GM12892 (cell line): ENCODE measurements around the gene MINDY4.
"Not testable (repeated sequence)": the region's sequence is repeated elsewhere in the genome, so short reads cannot be mapped to it uniquely, and the experiment has no call there.

ENCODE experiments used
- DNase-seq: peaks from one replicate; pipeline ENCODE4 v3.0.0; 2011; ENCODE audit not compliant: insufficient read length
- FAIRE-seq: peaks from 2 replicates; lab custom pipeline; 2011; peaks lifted over from hg19 to GRCh38; lab: Jason Lieb, UNC
- POLR2A ChIP-seq: IDR thresholded peaks from 2 replicates; pipeline ENCODE4 v1.6.1; 2011; ENCODE audit warnings: low read depth, low read length, control low read depth
- POLR2AphosphoS5 ChIP-seq: IDR thresholded peaks from 2 replicates; pipeline ENCODE4 v1.6.1; 2011; ENCODE audit warnings: low read depth, low read length, control low read depth
- TAF1 ChIP-seq: IDR thresholded peaks from 2 replicates; pipeline ENCODE4 v1.6.1; 2011; ENCODE audit warnings: low read depth, mild to moderate bottlenecking, control low read depth, low read length, borderline replicate concordance

MINDY4 gene

DNA sequence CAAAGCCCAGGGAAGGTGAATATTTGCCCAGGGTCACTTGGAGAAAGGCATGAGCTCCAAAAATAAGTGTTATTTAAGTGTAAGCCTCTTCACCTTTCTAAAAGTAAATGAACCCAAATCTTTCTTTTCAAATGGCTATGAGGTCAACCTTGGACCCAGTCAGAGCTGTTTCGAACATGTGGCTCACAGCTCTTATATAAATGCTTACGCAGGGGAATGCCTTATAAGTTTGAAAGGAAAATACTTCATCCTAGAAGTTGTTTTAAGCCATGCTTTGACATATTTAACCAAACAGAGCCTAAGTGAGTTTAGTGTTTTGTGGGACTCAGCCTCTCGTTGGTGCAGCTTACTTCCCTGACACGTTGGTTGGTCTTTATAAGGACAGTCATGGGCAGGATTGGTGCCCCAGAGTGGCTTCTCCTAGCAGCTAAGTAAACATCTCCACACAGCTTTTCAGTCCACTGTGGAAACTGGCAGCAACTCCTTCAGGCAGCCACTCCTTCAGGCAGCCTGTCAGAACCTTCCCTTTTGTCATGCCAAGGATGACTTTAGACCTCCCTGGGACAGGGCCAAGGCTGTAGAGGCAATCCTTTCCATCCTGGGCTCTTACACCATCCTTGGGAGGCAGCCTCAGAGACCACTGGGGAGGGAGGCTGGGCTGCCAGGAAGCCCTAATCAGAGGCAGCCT is 43.6 kb downstream of the MINDY4 start:
- FAIRE-seq (no peak), DNase-seq (no peak)
- no peak for TF ChIP-seq POLR2A
- TF ChIP-seq TAF1: no peak
- no peak for TF ChIP-seq POLR2AphosphoS5

DNA sequence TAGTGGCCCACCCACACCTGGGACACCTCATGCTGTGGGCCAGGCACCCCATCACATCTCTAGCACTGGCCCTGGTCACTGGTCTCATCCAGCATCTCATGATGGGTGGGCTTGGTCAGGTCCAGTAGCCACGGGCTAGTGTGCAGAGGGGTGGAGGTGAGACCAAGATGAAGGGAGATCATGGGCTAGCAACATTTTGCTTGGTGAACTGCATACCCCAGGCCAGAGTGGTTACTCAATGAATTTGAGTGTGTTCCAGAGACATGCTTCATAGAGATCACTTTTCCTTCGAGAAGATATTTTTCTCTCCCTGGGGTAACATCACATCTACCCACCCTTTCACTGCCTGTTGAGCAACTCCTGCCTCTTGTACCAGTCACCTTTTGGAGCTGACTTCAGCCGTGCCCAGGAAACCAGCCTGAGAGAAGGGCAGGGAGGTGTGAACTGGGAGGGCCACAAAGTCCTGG is 44.2 kb downstream of the MINDY4 start:
- FAIRE-seq (no peak), DNase-seq (no peak)
- no peak for TF ChIP-seq POLR2AphosphoS5
- TF ChIP-seq TAF1: no peak
- no peak for TF ChIP-seq POLR2A

DNA sequence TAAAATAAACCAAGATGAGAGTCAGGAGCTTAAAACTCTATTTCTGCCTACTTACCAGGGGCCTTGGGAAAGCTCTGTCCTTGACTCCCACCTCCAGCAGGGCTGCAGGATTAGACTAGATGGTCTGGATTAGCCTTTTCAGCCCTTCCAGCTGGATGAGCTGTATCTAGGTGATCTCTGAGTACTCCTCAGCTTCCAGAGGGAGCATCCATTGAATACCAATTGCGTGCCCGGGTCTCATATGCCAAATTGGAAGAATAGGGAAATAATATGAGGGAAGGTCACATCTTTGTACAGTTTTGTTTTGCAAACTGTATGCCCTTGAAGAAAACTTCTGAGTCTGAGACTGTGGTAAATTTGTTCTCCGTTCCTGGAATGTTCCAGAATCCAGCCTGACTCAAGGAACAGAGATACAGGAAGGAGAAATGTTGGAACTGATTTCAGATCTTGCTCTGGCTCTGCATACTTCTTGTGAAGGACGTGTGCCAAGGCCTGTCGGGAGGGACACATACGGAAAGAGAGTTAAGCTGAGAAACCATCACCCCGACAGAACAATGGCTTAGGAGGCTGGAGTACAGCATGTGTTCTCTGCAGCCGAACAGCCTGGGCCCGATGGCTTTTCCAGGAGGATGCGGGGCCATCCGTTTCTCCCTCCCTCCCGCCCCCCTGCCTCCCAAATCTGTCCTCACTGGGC is 44.9 kb downstream of the MINDY4 start:
- DNase-seq: no peak

DNA sequence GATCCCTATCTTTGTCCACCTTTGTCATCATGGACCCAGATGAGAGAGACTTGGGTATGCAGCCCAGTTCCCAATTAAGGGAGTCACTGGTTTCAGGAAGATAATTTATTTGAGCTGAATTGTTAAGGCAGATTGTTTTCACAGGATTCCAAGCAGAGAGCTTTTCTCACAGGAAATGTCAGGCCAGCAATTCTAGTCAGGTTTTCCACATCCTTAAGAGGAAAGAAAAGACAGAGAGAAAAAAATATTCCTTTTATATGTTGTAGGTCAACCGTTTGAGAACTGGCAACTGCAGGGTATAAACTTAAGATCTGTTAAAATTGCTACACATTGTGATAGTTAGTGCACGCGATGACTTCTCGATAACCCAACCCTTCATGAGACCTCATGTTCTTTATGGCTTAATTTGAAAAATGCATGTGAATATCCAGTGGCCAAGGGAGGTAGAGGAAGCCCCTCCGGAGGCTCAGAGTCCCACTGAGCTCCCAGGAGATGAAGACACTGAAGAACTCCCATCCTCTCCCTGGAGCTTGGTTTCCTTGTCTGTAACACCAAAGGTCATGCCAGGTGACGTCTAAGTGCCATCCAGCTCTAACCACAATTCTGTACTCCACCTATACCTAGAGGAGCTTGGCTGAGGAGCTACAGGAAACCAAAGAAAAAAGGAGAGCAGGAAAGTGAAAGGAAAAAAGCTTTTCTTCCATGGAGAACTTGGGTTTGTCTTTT is 45.6 kb downstream of the MINDY4 start:
- FAIRE-seq: no peak
- DNase-seq: no peak
- no peak for TF ChIP-seq TAF1
- no peak for TF ChIP-seq POLR2A
- no peak for TF ChIP-seq POLR2AphosphoS5

More for the DNA sequence above, 44.9 kb downstream of the MINDY4 start:
- TF ChIP-seq POLR2AphosphoS5: no peak
- no peak for TF ChIP-seq POLR2A
- no peak for TF ChIP-seq TAF1
- no peak for FAIRE-seq

DNA sequence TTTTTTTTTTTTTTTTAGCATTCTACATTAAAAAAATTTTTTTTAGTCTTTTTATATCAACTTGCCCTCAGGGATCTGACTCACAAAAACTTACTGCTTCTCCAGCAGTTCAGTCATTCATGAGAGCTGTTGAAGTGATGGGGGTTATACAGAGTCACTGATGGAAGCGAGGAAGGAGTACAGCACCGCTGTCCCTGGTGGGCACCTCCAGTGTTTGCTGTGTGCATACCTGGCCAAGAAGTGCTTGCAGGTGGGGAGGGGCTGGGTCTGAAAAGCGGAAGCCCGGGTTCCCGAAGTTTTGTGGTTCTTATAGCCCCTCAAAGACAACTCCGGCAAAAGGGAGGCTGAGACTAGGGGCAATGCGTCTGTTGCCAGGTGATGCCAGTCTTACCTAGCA is 46.2 kb downstream of the MINDY4 start:
- DNase-seq: no peak
- TF ChIP-seq POLR2A: no peak
- TF ChIP-seq POLR2AphosphoS5: no peak
- no peak for TF ChIP-seq TAF1
- FAIRE-seq: no peak

DNA sequence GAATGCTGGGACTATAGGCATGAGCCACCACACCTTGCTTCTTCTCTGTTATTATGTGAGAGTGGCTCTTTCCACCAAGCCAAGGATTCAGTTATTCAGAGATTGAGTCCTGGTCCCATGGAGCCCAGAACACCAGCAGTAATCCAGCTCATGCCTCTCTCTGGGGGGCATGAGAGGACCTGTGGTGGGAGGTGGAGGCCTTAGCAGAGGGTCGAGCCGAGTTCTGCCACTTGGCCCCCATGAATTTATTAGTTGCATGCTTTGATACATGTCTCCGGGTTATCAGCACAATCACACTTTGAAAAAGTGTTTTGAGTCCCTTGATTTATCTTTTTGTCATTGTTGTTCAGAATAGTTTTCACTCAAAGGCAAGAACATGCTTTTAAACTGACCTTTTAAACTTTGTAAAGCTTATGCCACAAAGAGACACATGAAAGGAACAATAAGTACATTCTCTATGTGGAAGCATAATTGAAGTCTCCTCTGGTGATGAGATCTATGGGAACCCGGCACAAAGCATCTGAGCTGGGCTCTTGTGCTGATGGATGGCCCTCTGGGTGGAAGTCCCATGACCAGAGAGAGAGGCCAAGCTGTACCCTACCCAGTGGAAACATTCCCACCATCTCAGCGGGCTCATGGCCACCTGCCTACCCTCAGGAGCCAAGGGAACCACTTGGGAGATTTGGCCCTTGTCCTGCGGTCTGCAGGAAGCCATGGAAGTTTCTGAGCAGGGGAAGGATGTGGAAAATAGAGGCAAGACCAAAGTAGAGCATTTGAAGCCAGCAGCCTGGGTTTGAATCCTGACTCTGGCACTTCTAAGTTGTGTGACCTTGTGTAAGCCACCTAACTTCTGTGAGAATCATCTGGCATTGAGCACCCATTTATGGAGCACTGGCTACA is 53.9 kb downstream of the MINDY4 start:
- no peak for FAIRE-seq
- no peak for TF ChIP-seq POLR2AphosphoS5

DNA sequence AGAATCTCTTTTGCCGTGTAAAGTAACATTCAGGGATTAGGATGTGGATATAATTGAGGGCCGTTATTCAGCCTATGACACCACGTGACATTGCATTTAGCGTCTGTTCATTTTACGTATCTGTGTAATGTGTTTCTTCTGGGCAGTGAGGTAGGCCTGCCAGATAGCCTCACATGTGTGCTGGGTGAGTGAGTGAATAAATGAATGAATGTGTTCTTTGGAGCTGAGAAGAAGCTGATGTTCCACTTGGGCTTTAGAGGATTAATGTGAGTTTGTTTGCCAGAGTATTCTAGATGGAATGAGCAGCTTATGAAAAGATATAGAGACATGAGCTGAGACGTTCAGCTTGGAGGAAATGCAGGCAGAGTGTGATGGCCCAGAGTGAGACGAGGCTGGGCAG is 55.0 kb downstream of the MINDY4 start:
- FAIRE-seq (no peak), DNase-seq (no peak)
- TF ChIP-seq POLR2AphosphoS5 (no peak), TAF1 (no peak), POLR2A (no peak)

More for the DNA sequence above, 53.9 kb downstream of the MINDY4 start:
- no peak for DNase-seq

DNA sequence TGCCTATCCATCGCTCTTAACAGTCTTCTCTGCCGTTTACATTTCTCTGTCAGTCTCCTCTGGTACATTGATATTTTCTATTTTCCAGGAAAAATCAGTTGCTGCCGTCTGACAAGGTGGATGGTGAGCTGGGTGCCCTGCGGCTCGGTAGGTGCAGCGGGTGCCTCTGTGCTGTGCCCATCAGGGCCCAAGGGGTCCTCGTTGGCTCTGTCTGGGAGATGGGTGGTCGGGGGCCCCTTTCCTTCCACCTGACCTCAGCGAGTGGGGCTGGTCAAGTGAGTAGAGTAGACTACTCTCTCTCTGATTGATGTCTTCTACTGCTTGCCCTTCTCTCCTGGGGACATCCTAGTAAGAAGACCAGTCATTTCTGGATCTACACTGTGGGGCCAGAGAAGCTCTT is 57.4 kb downstream of the MINDY4 start:
- FAIRE-seq (no peak), DNase-seq (no peak)
- TF ChIP-seq POLR2AphosphoS5: no peak
- TF ChIP-seq TAF1: no peak
- no peak for TF ChIP-seq POLR2A

DNA sequence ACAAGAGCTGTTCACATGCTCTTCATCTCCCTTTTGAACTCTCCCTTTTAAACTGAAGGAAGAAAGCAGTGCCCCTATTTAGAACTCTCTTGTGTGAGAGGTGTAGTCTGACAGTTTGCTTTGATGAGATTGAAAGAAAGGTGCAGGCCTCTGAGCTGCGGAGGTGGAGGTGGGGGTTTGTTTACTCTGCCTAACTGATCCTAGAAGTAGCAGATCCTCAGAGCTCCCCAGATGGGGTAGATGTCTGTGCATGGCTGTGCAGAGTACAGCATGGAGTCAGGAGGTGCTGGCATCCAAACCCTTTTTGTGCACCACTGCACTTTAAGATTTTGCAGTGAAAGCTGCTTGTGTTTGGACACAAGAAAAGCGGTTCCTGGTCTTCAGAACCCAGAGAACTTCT is 58.3 kb downstream of the MINDY4 start:
- FAIRE-seq: no peak
- TF ChIP-seq TAF1 (no peak), POLR2AphosphoS5 (no peak), POLR2A (no peak)
- no peak for DNase-seq

DNA sequence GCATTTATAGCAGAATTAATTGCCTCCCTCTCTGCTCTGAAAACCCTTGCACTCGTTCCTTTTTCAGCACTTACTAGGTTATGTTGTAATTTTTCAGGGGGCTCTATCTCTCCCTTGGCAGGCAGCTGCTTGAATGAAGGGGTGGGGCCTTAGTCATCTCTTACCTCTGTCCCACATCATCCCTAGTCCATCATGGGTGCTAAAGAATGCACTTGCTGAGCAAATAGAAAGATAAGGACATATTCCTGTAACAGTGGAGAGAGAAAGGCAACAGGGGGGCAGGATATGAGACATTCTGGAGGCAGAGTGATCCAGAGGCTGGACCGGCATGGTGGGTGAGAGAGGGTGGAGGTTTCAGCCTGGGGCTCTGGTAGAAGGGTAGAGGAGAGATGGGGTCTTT is 60.0 kb downstream of the MINDY4 start:
- TF ChIP-seq POLR2AphosphoS5: no peak
- no peak for TF ChIP-seq POLR2A
- no peak for TF ChIP-seq TAF1
- DNase-seq: no peak
- FAIRE-seq: no peak

DNA sequence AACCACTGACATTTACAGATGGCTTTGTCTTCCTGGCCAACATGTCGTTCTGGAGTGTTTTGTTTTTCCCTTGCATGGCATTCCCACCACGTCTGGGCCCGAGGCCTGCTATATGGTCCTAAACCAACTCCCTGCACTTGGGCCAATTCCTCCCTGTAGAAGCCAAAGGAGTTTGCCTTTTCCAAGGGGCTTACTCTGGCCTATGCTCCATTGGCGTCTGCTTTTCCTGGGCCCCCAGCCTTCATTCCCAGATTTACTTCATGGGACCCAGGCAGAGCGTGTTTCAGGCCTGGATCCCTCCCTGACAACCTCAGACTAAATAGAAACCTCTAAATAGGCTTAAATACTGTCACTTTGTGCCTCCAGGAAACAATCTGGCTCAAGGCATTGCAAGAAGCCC is 60.7 kb downstream of the MINDY4 start:
- no peak for TF ChIP-seq POLR2A
- TF ChIP-seq POLR2AphosphoS5: no peak
- no peak for TF ChIP-seq TAF1
- DNase-seq (no peak), FAIRE-seq (no peak)

DNA sequence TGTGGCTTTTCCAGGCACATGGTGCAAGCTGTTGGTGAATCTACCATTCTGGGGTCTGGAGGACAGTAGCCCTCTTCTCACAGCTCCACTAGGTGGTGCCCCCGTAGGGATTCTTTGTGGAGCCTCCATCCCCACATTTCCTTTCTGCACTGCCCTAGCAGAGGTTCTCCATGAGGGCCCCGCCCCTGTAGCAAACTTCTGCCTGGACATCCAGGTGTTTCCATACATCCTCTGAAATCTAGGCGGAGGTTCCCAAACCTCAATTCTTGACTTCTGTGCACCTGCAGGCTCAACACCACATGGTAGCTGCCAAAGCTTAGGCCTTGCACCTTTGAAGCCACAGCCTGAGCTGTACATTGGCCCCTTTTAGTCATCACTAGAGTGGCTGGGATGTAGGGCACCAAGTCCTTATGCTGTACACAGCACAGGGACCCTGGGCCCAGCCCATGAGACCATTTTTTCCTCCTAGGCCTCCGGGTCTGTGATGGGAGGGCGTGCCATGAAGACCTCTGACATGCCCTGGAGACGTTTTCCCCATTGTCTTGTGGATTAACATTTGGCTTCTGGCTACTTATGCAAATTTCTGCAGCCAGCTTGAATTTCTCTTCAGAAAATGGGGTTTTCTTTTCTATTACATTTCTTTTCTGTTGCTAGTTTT is 62.9 kb downstream of the MINDY4 start:
- not testable (repeated sequence) for FAIRE-seq, DNase-seq
